ENCODE results near the gene ANKRD33B. TPM values are rescaled to one million over a fixed set of nuclear protein-coding genes. Genes with fewer than 3 reads are reported as not detected.

Gene ANKRD33B
- total RNA-seq, 1 experiment from 2014 or later: 6.9 TPM

DNA sequence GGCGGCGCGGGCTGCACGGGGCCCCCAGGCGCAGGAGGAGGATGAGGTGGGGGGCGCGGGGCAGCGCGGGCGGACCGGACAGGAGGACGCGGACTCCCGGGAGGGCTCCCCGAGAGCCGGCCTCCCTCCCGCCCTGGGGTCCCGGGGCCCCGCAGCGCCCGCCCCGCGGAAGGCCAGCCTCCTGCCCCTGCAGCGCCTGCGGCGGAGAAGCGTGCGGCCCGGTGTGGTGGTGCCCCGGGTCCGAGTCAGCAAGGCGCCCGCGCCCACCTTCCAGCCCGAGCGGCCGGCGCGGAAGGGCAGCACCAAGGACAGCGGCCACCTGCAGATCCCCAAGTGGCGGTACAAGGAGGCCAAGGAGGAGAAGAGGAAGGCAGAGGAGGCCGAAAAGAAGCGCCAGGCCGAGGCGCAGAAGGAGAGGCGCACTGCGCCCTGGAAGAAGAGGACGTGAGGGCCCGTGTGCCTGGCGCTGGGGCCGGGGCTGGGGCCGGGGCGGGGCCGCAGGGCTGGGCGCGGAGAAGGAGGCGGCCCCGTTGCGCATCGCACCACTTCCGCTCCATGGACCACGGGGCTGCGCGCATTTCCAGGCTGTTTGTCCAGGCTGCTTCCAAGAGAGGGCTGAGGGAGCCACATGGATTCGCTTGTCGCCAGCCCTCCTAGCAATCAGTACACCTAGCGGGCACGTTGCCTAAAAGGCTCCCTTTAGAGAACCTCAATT is 86.0 kb downstream of the ANKRD33B start:
- Histone ChIP-seq H3K23me2 (ENCODE audit: insufficient read length, low read depth, low read length, poor library complexity, severe bottlenecking) (no peaks in the 10 kb centered on the region), H2BK15ac (ENCODE audit: low read depth, low read length) (no peak overlapping the region), H4K91ac (ENCODE audit: insufficient read length, low read depth, low read length) (no peak overlapping the region), H2BK20ac (ENCODE audit: low read depth, low read length, poor library complexity, severe bottlenecking) (no peak overlapping the region), H3K9me3 (ENCODE audit: control insufficient read depth, low read depth, low read length) (no peaks in the 10 kb centered on the region), H2BK5ac (ENCODE audit: insufficient read length, low read length) (no peak overlapping the region), H2AK5ac (ENCODE audit: insufficient read length, low read length) (no peak overlapping the region), H3K79me1 (ENCODE audit: insufficient read depth, low read depth, low read length, poor library complexity, severe bottlenecking) (no peaks in the 10 kb centered on the region), H3K27me3 (ENCODE audit: insufficient read depth, low read length) (no peaks in the 10 kb centered on the region), H3K4ac (ENCODE audit: low read depth, low read length) (no peak overlapping the region), H3K27ac (ENCODE audit: insufficient read length, low read depth, low read length) (no peak overlapping the region), H4K5ac (ENCODE audit: insufficient read length, low read depth, low read length) (no peak overlapping the region), H2BK12ac (ENCODE audit: insufficient read length, low read depth, low read length) (no peak overlapping the region), H3K56ac (ENCODE audit: insufficient read length, low read depth, low read length) (no peak overlapping the region), H3K23ac (ENCODE audit: insufficient read length, low read depth, low read length) (no peak overlapping the region), H4K8ac (replicated peaks; ENCODE audit: insufficient read length, low read depth, low read length) (no peak overlapping the region), H2AFZ (ENCODE audit: low read length) (no peak overlapping the region), H3K9ac (ENCODE audit: extremely low read depth, insufficient read length, low read length) (no peak overlapping the region), H2BK120ac (ENCODE audit: low read depth, low read length, poor library complexity, severe bottlenecking) (no peak overlapping the region), H3K79me2 (ENCODE audit: insufficient read depth, low read length) (no peaks in the 10 kb centered on the region), H4K20me1 (ENCODE audit: control insufficient read depth, insufficient read depth, insufficient read length) (no peaks in the 10 kb centered on the region), H3K4me2 (ENCODE audit: insufficient read depth, insufficient read length, low read length) (no peak overlapping the region), H3T11ph (ENCODE audit: low read length) (no peak overlapping the region), H3K18ac (ENCODE audit: insufficient read length, low read depth, low read length) (no peak overlapping the region), H3K4me1 (ENCODE audit: insufficient read depth, low read length) (no peaks in the 10 kb centered on the region), H3K14ac (ENCODE audit: insufficient read depth, low read length) (no peak overlapping the region)
- no peak overlapping the region for H3K27ac Mint-ChIP-seq
- TF ChIP-seq CTCF (conservative IDR thresholded peaks at IDR 0.05): no peak
- DNase-seq: peak; percentile 90
- no peak overlapping the region for H3K4me3 Mint-ChIP-seq
- no CpG with 5 or more reads among the region's 68 CpGs for WGBS (ENCODE audit: extremely low coverage, insufficient read length, low lambda C conversion rate)
- no peaks in the 10 kb centered on the region; a peak in 1 of 7 replicates for H3K36me3 Mint-ChIP-seq (ENCODE audit: insufficient read depth in 1 of 3, low read depth in 3 of 3)
- H3K4me1 Mint-ChIP-seq: peaks cover 11% of the 10 kb centered on the region in 2 experiments
- H3K27me3 Mint-ChIP-seq (ENCODE audit: low read depth): no peaks in the 10 kb centered on the region
- no peaks in the 10 kb centered on the region for H3K9me3 Mint-ChIP-seq
